ENCODE measurements around the gene SH3BP2.

SH3BP2 gene

DNA sequence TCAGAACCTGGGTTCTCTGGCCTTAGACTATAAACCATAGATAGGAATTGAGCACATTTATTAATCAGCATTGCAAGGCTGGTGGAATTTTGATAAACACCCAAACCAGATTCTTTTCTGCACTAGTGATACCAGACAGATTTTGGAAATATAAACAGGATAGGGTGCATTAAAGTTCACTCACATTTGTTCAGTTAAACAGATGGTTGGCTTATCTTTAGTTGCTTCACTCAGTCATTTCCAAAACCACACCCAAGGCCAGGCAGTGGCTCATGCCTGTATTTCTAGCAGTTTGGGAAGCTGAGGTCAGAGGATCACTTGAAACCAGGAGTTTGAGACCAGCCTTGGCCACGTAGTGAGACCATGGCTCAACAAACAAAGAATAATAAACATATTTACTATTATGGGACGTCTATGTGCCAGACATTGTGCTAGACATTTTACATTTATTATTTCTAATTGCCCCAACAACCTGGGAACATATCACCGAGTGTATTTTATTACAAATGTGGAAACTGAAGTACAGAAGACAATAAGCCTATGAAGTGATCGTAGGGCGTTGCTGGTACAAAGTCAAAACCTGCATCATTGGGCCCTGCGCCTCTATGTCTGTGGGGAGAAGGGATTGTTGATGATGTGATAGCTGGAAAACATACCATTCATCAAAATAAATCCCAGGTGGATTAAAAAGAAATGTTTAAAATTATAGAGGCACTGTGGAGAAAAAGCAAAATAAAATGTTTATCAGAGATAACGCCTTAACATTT is 65.7 kb downstream of the SH3BP2 start:
- no peak for DNase-seq

GRCh38 chr4:2859514-2859913 is 66.6 kb downstream of the SH3BP2 start:
- DNase-seq: no peak

- no peak for DNase-seq
These were observed 67.8 kb downstream of the SH3BP2 start for GRCh38 chr4:2860391-2861348.

- no peak for DNase-seq
These were observed 68.9 kb downstream of the SH3BP2 start for GRCh38 chr4:2861631-2862436.

- DNase-seq: no peak
These were observed 69.6 kb downstream of the SH3BP2 start for GRCh38 chr4:2862528-2862927.

DNA sequence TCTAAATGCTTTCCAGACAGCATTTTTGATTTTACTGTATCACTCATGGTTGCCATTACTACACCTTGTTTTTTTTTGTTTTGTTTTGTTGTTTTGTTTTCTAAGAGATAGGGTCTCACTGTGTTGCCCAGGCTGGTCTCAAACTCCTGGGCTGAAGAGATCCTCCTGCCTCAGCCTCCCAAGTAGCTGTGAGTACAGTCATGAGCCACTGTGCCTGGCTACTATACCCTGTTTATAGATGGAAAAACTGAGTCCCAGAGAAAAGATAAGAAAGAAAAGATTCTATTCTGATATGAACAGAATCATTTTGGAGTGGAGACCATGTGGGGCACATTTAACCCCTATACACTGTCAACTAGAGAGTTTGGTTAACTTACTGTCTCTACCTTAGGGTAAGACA is 70.8 kb downstream of the SH3BP2 start:
- no peak for DNase-seq

DNA sequence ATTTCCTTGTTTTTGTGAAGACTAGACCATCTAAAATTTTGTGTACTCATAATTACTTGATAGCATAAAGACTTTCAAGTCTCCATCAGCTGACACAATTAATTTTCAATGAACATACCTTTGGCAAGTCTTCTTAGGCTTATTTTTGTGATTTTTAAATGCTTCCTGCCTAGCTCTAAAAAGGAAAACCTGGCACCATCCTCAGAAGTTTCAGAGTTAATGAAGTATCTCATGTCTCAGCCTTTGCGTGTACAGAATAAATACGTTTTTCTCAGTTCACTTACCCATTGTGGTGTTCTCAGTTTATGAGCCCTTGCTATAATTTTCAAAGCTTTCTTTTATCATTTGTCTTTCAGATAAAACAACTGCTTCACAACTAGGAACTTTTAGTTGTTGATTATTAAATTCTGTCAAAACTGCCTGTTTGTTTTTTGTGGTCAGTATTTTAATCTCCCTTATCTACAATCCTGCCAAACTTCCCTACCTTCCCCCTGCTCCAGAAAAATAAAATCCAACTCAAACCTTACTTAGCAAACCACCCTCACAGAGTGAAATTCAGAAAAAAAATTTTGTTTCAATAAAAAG is 72.4 kb downstream of the SH3BP2 start:
- no peak for DNase-seq

DNA sequence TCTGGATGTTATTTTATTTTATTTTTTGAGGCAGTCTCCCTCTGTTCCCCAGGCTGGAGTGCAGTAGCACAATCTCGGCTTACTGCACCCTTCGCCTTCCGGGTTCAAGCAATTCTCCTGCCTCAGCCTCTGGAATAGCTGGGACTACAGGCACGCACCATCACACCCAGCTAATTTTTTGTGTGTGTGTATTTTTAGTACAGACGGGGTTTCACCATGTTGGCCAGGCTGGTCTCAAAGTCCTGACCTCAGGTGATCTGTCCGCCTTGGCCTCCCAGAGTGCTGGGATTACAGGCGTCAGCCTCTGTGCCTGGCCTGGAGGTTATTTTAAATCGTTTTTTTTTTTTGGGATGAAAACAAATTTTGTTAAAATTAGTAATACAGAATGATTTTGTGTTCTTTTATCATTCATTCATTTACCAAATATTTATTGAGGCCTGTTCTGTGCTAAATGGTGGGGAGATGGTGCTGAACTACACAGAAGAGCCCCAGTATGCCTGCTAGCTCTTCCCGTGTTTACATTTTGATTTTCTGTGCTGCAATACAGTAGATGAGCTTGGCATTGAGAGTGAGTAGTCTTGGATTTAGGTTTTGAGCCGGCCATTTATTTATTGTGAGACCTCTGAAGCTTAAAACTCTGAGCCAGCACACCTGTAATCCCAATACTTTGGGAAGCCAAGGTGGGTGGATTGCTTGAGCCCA is 73.4 kb downstream of the SH3BP2 start:
- DNase-seq: no peak

GRCh38 chr4:2866891-2867290 is 74.0 kb downstream of the SH3BP2 start:
- DNase-seq: no peak

- no peak for DNase-seq
These were observed 75.0 kb downstream of the SH3BP2 start for GRCh38 chr4:2867758-2868491.

- no peak for DNase-seq
These were observed 76.1 kb downstream of the SH3BP2 start for GRCh38 chr4:2868877-2869487.

DNA sequence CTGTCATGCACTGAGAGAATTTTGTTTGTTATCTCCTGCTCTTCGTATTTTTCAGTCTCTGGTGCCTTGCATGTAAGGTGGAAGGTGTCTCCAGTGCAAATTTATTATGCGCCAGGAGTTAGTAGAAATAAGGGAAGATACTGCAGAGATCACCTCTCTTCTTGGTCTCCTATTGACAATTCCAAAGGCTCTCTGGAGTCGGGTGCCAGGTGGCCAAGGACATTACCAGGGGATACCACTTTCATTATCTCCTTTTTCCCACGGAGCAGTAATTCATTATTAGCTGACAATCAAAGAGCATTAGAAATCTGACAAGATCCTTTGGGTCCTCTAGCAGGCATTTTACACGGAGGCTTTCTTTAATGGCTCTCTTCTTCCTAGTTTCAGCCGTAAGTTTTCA is 76.8 kb downstream of the SH3BP2 start:
- no peak for DNase-seq

DNA sequence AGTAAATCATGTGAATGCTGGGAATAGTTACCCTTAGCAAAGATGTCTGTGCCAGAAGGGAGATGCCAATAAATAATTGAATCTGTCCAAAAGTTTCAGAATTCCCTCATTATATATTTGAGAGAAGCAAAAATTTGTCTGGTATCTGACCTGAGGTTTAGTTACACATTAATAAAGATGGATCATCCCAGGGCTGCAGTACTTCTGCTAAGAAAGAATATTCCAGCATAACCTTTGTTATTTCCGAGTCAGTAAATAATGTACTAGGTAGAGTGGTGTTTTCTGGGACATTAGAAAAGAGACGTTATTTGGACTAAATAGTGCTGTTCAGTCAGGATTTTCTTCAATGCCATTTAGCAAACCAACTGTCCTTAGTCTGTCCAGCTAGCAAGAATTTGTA is 77.2 kb downstream of the SH3BP2 start:
- no peak for DNase-seq

DNA sequence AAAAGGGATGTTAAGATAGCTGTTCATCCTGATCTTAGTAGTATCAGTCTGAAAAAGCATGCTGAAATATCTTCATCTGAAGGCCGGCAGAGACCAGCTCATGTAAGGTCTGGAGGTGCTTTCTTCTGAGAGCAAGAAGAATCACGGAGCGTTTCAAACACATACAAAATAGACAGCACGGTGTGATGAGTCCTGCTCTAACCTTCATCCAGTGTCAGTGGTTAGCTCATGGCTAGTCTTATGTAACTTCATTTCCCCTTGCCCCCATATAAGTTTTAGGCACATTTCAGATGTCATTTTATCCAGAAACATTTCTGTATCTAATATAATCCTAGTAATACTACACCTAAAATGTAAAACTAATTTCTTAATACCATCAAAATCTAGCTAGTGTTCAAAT is 78.6 kb downstream of the SH3BP2 start:
- DNase-seq: peak in 1 of 2 experiments; percentile 25

DNA sequence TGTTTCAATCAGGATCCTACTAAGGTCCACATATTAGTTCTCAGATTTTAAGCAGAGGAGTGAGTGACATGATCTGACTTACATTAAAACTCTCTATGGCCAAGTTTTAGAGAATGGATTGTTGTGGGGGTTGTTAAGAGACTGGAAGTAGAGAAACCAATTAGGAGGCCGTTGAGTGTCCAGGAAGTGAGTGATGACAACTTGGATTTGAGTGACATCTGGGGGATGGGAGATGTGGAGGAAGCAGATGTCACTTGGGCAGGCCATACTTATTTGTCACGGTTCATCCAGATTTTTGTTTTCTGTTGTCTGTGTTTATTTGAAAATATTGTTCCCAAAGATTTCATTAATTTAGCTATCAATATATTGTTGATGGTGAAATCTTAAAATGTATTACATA is 79.0 kb downstream of the SH3BP2 start:
- DNase-seq: peak; percentile 46 to 59

DNA sequence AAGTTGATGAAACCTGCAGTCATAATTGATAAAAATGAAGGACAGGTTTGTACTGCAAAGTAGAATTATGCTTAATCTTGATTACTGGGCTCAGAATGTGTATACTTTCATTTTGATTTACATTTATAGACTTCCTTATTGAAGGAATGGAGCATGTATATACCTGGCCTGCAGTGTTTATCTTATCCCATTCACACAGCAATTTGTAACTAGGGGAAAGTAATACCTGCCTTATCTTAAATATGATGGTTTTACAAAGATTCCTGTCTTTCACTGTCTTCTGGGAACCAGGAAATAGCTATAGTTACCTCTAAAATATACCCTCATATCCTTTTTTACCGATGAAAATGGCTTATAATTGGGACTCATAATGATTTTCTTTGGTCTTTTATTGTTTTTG is 80.4 kb downstream of the SH3BP2 start:
- no peak for DNase-seq

DNA sequence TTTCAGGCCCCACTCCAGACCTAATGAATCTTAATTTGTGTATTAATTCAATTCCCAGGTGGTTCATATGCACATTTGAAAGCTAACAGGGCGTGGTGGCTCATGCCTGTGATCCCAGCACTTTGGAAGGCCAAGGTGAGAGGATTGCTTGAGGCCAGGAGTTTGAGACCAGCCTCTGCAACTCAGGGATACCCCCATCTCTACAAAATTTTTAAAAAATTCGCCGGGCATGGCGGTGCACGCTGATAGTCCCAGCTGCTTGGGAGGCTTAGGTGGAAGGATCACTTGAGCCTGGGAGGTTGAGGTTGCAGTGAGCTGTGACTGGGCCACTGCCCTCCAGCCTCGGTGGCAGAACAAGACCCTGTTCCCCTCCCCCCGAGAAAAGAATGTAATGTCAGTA is 82.0 kb downstream of the SH3BP2 start:
- no peak for DNase-seq

DNA sequence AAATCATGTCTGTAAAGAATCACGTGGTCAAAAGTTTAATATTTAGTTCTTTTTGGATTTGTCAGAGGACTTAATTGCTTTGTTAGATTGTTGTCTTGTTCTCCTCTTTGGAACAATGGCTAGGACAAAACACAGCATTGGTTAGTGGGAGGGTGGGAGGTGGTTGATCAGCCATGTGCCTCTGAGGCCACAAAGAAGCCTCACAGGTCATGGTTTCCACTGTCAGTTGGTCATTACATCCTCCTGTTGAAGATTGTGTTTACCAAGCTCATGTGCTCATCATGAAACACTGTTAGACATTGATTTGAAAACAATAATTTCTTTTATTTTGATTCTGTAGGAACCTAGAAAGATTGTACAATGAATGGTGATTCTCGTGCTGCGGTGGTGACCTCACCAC is 82.7 kb downstream of the SH3BP2 start:
- no peak for DNase-seq

DNA sequence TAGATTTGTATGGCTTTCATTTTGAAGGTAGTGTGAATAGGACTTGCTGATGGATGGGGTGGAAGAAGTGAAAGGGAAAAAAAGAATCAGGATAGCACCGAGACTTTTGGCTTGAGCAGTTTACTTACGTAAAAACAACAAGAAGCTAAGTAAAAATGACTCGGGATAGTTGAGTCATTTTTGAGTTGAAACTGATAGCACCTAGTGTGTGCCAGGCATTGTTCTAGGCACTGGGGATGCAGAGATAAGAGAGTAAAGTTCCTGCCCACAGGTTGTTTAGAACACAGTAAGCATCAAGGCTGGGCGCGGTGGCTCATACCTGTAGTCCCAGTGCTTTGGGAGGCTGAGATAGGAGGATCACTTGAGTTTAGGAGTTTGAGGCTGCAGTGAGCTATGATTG is 85.5 kb downstream of the SH3BP2 start:
- no peak for DNase-seq

DNA sequence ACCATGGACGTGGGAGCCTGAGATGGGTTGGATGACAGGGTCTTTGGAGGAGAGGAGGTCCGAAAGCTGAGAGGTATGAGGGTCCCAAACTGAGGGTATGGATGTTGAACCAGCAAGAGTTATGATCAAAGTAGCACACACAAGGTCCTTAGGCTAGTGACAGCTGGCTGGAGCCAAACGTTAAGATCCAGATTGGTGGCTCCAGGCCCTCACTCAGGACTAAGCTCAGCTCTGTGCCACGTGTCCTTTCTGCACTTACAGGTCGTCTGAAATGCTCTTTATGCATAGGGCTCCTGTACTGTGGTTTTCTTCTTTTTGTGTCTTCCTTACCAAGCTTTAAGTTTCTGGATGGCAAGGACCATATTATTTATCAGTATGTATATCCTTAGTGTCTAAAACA is 86.1 kb downstream of the SH3BP2 start:
- no peak for DNase-seq

- DNase-seq: no peak
These were observed 88.5 kb downstream of the SH3BP2 start for GRCh38 chr4:2881431-2881830.

Measured in Kasumi-1 (cell line).